Central memory CD8-positive, alpha-beta T cell (primary cell): Measurements from ENCODE around the gene SFRP5.

ENCODE experiments used
- ATAC-seq: fragments of 150-1000 bp; cut with Tn5 transposase; replicated peaks from 2 replicates; pipeline ENCODE4 v1.10.0; 2022; ENCODE audit warnings: mild to moderate bottlenecking, moderate FRiP score, moderate number of reproducible peaks; ENCODE audit not compliant: poor library complexity, severe bottlenecking; ENCODE audit errors: extremely low read depth
- DNase-seq, 2 donors: peaks; one replicate each; pipeline ENCODE4 v3.0.0; 2021; ENCODE audit warnings: low spot score in 2 of 2
- H3K27ac Mint-ChIP-seq: one replicate; pipeline ENCODE4 v1.8.0; 2022; ENCODE audit warnings: low read depth, mild to moderate bottlenecking, moderate library complexity, mixed read lengths
- H3K27me3 Mint-ChIP-seq: one replicate; pipeline ENCODE4 v1.8.0; 2022; ENCODE audit warnings: mixed read lengths
- H3K36me3 Mint-ChIP-seq: one replicate; pipeline ENCODE4 v1.8.0; 2022; ENCODE audit warnings: mild to moderate bottlenecking, moderate library complexity, mixed read lengths; ENCODE audit not compliant: insufficient read depth
- H3K4me1 Mint-ChIP-seq: one replicate; pipeline ENCODE4 v1.8.0; 2022; ENCODE audit warnings: mixed read lengths
- H3K4me3 Mint-ChIP-seq: one replicate; pipeline ENCODE4 v1.8.0; 2022; ENCODE audit warnings: mild to moderate bottlenecking, moderate library complexity, mixed read lengths
- H3K9me3 Mint-ChIP-seq: one replicate; pipeline ENCODE4 v1.8.0; 2022; ENCODE audit warnings: mixed read lengths

The SFRP5 gene

DNA sequence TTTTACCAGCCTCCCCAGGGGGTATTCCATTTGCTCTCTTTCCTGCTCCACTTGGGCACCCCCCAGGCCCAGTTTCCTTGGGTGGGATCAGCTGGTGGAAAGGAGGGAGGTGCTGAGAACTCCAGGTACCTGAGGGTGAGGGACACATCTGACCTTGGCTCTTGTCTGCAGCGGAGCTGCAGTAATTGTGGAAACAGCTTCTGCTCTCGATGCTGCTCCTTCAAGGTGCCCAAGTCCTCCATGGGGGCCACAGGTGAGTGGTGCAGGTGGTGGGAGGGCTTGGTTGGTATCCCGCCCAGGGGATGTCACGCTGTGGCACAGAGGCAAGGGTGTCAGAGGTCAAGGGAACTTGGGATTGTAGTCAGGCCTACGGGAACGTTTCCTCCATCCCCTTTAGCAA, 14.3 kb downstream of the SFRP5 start:
- Mint-ChIP-seq H3K9me3 (no peaks in the 10 kb centered on the region), H3K4me3 (no peak overlapping the region), H3K36me3 (peaks cover 44% of the 10 kb centered on the region), H3K4me1 (no peaks in the 10 kb centered on the region), H3K27me3 (no peaks in the 10 kb centered on the region), H3K27ac (peak overlapping the region; percentile 87)
- DNase-seq, result no peak
- ATAC-seq, result no peak

DNA sequence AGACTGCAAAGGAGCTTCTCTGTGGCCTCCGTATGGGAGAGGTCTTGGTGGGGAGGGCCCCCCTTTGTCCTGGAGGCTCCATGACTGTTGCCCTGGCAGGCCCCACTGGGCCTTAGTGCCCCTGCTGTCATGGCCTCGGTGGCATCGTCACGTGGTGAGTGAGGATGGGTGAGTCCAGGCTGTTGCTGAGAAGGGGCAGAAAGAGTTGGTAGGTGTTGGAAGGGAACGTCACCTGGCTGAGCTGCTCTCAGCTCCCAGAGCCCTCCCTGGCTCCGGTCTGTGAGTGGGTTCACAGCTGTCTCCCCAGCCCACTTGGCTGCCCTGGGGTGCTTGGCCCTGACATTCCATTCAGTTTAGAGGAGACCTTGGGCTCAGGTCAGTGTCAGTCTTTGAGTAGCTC, 16.1 kb downstream of the SFRP5 start:
- H3K4me1 Mint-ChIP-seq, result peaks cover 6% of the 10 kb centered on the region
- ATAC-seq (no peak), DNase-seq (no peak)
- H3K27ac Mint-ChIP-seq, result no peak overlapping the region
- H3K27me3 Mint-ChIP-seq, result no peaks in the 10 kb centered on the region
- H3K9me3 Mint-ChIP-seq, result no peaks in the 10 kb centered on the region
- H3K36me3 Mint-ChIP-seq, result peaks cover 52% of the 10 kb centered on the region
- H3K4me3 Mint-ChIP-seq, result no peak overlapping the region

DNA sequence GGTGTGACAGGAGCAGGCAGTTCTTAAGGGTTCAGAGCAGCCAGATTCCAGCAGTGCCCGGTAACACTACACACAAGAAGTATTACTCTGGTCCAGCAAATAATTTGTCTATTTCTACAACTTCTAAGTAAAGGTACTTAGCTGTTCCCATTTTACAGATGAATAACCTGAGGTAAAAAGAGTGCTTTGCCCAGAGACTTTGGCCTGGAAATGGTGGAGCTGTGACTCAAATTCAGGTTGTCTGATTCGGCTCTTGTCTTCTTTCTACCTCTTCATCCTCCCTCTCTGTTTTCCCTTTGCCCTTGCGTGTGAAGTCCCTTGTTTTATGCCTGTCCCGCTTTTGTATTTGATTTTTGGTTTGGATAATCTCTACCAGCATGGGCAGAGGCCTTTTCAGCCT, 17.1 kb downstream of the SFRP5 start:
- H3K27me3 Mint-ChIP-seq, result no peaks in the 10 kb centered on the region
- DNase-seq (no peak), ATAC-seq (no peak)
- H3K27ac Mint-ChIP-seq, result no peak overlapping the region
- H3K9me3 Mint-ChIP-seq, result no peaks in the 10 kb centered on the region
- peaks cover 56% of the 10 kb centered on the region for H3K36me3 Mint-ChIP-seq
- no peak overlapping the region for H3K4me3 Mint-ChIP-seq
- peaks cover 6% of the 10 kb centered on the region for H3K4me1 Mint-ChIP-seq

DNA sequence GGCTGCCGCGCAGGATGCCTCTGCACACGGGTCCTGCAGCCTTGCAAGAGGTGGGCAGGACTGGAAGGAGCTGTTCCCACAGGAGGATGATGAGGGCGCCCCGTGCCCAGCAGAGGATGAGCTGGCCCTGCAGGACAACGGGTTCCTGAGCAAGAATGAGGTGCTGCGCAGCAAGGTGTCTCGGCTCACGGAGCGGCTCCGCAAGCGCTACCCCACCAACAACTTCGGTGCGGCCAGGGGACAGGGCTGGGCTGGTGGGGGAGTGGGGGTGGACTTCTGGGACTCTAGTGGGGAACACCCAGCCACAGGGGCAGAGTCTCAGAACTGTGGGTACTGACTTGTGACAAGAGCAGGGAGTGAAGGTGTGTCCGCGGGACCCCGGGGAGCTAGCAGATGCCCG, 18.8 kb downstream of the SFRP5 start:
- ATAC-seq, result no peak
- H3K27ac Mint-ChIP-seq, result no peak overlapping the region
- H3K27me3 Mint-ChIP-seq, result no peaks in the 10 kb centered on the region

DNA sequence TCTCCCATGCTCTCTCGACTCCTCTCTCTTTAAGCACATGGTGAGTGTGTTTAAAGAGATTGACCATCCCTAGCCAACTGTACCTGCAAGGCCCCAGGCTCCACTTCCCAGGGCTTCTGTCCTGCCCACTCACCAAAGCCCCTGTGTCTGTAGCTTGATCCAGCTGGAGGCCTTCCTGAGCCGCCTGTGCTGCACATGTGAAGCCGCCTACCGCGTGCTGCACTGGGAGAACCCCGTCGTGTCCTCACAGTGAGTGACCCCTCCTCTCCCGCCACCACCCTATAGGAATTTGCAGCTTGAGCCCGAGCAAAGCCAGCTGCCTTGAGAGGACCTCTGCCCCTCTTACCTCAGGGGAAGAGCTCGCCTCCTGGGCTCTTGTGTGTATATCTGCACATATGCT, 23.7 kb downstream of the SFRP5 start:
- DNase-seq (no peak), ATAC-seq (no peak)
- H3K9me3 Mint-ChIP-seq, result no peaks in the 10 kb centered on the region
- H3K27me3 Mint-ChIP-seq, result no peaks in the 10 kb centered on the region
- H3K4me1 Mint-ChIP-seq, result peaks cover 26% of the 10 kb centered on the region
- H3K36me3 Mint-ChIP-seq, result peaks cover 66% of the 10 kb centered on the region
- no peak overlapping the region for H3K27ac Mint-ChIP-seq
- no peak overlapping the region for H3K4me3 Mint-ChIP-seq

More for the DNA sequence above, 18.8 kb downstream of the SFRP5 start:
- Mint-ChIP-seq H3K9me3 (no peaks in the 10 kb centered on the region), H3K36me3 (peaks cover 60% of the 10 kb centered on the region), H3K4me3 (no peak overlapping the region), H3K4me1 (peaks cover 9% of the 10 kb centered on the region)
- no peak for DNase-seq

DNA sequence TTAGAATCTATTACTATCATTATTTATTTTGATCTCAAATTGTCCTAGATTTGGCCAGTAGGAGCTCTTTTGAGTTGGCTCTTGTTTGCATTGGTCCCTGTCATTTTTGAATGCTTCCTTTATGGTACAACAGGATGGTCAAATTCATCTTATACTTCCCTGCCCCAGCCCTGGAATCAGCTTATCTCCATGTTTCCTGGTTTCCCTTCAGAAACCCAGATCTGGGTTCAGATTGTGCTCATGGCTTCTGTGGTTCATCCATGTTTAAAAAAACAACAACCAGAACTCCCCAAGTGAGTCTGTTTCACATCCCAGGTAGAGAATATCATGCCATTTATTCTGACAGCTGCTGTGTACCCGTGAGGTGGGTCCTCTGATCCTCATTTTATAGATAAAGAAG, 24.2 kb downstream of the SFRP5 start:
- H3K27me3 Mint-ChIP-seq, result no peaks in the 10 kb centered on the region
- DNase-seq, result no peak
- no peak overlapping the region for H3K27ac Mint-ChIP-seq
- H3K4me3 Mint-ChIP-seq, result no peak overlapping the region
- H3K36me3 Mint-ChIP-seq, result peaks cover 67% of the 10 kb centered on the region
- H3K9me3 Mint-ChIP-seq, result no peaks in the 10 kb centered on the region
- no peak for ATAC-seq
- H3K4me1 Mint-ChIP-seq, result peaks cover 32% of the 10 kb centered on the region

DNA sequence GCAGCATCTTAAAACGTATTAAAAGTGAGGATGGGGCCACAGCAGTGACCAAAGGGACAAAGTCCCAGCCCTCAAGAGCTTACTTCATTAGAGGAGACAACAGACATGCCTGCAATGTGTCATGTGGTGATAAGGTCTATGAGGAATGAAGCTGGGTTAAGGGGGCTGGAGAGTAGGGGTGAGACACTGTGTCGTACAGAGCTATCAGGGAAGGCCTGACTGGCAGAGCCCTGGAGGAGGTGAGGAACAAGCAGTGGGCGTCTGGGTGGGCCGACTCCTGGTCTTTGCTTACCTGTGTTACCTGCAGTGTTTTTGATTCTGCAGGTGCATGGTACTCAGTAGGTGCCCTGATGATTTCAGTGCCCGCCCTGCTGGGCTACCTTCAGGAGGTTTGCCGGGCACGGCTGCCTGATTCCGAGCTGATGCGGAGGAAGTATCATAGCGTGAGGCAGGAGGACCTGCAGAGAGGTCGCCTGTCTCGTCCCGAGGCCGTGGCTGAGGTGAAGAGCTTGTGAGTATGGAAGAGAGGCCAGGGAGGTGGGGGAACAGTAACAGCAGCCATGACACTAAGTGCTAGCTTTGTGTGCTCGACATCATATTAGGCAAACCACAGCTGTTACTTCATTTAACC, 27.3 kb downstream of the SFRP5 start:
- Mint-ChIP-seq H3K36me3 (peaks cover 61% of the 10 kb centered on the region), H3K27ac (no peak overlapping the region)

DNA sequence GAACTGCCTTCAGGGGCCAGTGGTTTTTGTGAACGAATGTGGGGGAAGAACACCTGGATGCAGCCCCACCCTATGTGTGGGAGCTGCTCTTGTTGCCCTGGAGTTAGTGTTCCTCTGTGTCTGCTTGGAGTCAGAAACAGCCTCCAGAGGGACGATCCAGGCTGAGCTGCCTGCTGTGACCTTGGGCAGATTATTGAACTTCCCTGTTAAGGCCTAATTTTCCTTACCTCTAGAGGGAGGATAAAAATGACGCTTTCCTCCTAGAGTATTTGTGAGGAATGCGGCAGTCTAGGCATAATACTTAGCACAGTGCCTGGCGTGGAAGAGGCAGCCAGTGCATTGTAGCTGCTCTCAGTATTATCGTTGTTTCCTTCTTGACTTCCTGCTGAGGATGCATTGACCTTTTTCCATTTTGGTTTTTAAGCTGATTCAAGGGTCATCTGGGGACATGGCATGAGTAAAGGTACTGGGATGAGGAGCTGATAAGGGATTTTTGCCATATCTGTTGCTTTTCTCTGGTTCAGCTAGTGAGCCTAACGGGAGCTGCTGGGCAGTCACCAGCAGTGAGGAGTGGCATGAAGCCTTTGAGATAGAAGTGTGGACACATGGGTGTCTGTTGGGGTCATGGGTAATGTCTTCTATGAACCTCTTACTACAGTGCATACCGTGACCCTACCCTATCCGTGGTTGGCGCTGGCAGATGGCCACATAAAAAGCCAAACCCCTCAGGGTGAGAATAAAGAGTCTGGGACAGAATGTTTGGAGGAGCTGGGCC, 28.4 kb downstream of the SFRP5 start:
- DNase-seq (no peak), ATAC-seq (no peak)
- Mint-ChIP-seq H3K27me3 (no peaks in the 10 kb centered on the region), H3K27ac (no peak overlapping the region), H3K9me3 (no peaks in the 10 kb centered on the region), H3K36me3 (peaks cover 56% of the 10 kb centered on the region), H3K4me3 (no peak overlapping the region), H3K4me1 (peaks cover 58% of the 10 kb centered on the region)

More for the DNA sequence above, 27.3 kb downstream of the SFRP5 start:
- ATAC-seq (no peak), DNase-seq (no peak)
- Mint-ChIP-seq H3K27me3 (no peaks in the 10 kb centered on the region), H3K4me1 (peaks cover 51% of the 10 kb centered on the region), H3K9me3 (no peaks in the 10 kb centered on the region), H3K4me3 (no peak overlapping the region)

DNA sequence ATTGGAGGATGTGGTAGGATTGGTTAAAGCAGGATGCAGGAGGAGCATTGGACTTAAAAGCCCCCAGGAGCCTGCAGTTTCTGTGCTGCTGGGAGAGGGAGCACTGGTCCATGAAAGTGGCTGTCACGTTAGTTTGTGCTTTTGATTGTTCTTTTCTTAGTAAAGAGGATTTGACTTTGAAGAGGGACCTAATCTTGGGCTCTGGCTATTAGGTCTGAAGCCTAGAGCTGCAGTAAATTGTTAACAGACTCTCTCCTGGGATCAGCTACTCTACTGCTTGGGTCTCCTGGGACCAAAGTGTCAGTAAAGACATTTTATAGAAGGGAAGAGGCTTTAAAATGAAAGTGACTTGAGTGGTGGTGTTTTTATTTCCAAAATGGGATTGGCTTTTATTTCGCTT, 31.2 kb downstream of the SFRP5 start:
- no peaks in the 10 kb centered on the region for H3K9me3 Mint-ChIP-seq
- H3K27ac Mint-ChIP-seq, result no peak overlapping the region
- ATAC-seq (no peak), DNase-seq (no peak)
- H3K4me3 Mint-ChIP-seq, result no peak overlapping the region
- peaks cover 60% of the 10 kb centered on the region for H3K36me3 Mint-ChIP-seq
- peaks cover 76% of the 10 kb centered on the region for H3K4me1 Mint-ChIP-seq
- H3K27me3 Mint-ChIP-seq, result no peaks in the 10 kb centered on the region

DNA sequence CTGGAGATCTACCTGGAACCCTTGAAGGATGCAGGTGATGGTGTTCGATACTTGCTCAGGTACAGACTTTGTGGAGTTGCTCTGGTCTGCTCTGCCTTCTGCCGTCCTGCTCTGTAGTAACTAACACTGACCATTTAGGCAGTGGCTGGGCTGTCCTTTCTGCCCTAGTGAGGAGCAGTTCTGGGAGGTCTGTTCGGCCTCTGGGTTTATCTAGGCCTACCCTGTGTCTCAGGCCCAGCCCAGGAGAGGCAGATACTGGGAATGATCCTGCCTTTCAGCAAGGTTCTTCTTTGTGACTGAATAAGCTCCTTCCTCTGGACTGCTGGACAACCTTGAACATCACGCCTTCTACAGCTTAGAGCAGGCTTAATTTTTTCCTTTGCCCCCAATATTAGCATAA, 33.2 kb downstream of the SFRP5 start:
- H3K36me3 Mint-ChIP-seq, result peaks cover 44% of the 10 kb centered on the region
- ATAC-seq, result no peak
- H3K27ac Mint-ChIP-seq, result peak overlapping the region; percentile 99
- H3K4me3 Mint-ChIP-seq, result peak overlapping the region; percentile 97
- H3K4me1 Mint-ChIP-seq, result peaks cover 68% of the 10 kb centered on the region
- H3K27me3 Mint-ChIP-seq, result no peaks in the 10 kb centered on the region
- H3K9me3 Mint-ChIP-seq, result no peaks in the 10 kb centered on the region
- DNase-seq, result no peak

DNA sequence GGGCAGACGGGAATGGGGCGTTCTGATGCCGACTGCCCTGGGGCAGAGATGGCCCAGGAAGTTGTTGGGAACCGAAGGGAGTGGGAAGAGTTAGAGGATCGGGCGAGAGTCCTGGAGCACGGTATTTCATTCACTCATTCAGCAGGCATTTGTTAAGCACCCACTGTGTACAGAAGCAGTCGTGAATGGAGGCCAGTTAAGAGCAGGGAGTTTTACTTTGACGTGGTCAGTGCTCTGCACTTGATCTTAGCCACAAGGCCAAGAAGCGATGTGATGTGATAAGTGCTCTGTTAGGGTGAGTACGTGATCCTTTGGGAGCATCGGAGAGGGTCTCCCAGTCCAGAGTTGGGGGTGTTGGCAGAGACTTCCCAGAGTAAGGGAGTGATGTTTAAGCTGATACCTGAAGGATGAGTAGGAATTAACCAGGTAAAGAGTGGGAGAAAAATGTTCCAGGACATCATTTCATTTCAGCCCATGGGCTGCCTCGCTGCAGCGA, 34.0 kb downstream of the SFRP5 start:
- H3K27me3 Mint-ChIP-seq, result no peaks in the 10 kb centered on the region
- no peaks in the 10 kb centered on the region for H3K9me3 Mint-ChIP-seq
- ATAC-seq, result peak; percentile 17
- peak overlapping the region; percentile 99 for H3K27ac Mint-ChIP-seq
- H3K4me1 Mint-ChIP-seq, result peaks cover 62% of the 10 kb centered on the region
- DNase-seq, result no peak
- H3K36me3 Mint-ChIP-seq, result peaks cover 39% of the 10 kb centered on the region
- peak overlapping the region; percentile 97 for H3K4me3 Mint-ChIP-seq

DNA sequence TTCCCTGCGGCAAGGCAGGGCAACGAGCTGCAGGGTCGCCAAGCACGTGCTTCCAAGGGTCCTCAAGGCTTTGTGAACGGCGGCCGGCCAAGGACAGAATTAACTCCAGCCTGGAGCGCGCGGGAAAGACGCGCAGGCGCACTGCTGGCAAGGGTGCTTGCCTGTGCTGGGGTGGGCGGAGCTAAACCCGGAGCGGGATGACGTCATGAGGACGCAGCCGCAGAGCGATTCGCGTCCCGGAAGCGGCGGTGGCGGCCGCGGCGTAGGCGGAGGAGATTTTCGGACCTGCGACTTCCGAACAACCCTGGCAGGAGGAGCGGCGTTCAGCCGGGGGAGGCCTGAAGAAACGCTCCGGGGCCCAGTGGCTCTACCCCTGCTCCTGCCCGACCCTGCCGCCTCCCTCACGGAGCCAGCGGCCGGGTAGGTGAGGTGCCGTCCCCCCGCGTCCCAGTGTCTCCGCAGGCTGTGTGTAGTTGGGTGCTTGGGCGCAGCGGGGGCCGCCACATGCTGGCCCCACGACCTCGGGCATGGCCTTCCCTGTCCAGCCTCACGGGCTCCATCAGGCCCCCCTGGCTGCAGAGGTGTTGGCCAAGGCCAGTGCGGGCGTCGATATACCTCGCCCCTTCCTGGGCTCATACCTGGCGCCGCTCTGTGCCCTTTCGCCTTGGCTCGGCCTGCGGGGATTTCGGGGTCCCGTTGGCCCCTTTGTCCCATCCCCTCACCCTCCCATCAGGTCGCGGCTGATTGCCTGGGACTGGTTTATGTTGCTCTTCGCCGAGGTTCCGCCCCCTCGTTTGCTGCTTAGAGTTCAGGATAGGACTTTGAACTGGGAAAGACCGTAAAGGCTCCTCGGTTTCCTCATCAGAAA, 34.7 kb downstream of the SFRP5 start, which contains the start of gene ZFYVE27:
ZFYVE27 (plus strand) TSS at position 227 of the 868 bp plus-strand sequence. CDS start 1,350 bp downstream, outside the sequence.
- Mint-ChIP-seq H3K9me3 (no peaks in the 10 kb centered on the region), H3K27ac (peak within 1 kb of the TSS; percentile 99), H3K36me3 (peaks cover 39% of the 10 kb centered on the region), H3K4me1 (peaks cover 57% of the 10 kb centered on the region), H3K4me3 (peak within 1 kb of the TSS; percentile 97), H3K27me3 (peaks cover 1% of the 10 kb centered on the region)
- DNase-seq (peak; percentile 93 to 95), ATAC-seq (peak; percentile 81)
